Measurements from ENCODE around the gene BABAM1.

- no peak for TF ChIP-seq CTCF (IDR thresholded peaks at IDR 0.05)
- no peak for TF ChIP-seq POLR2AphosphoS5 (IDR thresholded peaks at IDR 0.05)
Observed at GRCh38 chr19:17307876-17308377, 40.7 kb downstream of the BABAM1 start.

All from suprapubic skin (tissue), 3 donors.